ENCODE data around the gene SIRT3. TPM values are rescaled to one million over a fixed set of nuclear protein-coding genes. Genes with fewer than 3 reads are reported as not detected.

The SIRT3 gene
- total and polyA plus RNA-seq, 2 of the 13 experiments (the other 11 are each of a cell fraction or from before 2014, with no cell fraction given) = 15.1 to 18.2 TPM

GRCh38 chr11:281486-282161 is 45.5 kb upstream of the SIRT3 start:
- intact Hi-C loops (cut with micrococcal nuclease; ENCODE audit: unreplicated experiment) (no loop called here), in situ Hi-C loops (cut with HindIII; ENCODE audit: extremely low pct_ligation_motif_present, low pct_unique_long_range_greater_than_20kb) (no loop called here)
- Histone ChIP-seq H4K20me1 (ENCODE audit: insufficient read depth, low read length) (no peaks in the 10 kb centered on the region), H3K9ac (ENCODE audit: insufficient read depth, low read depth, low read length) (no peak overlapping the region), H3K4me3 (replicated peaks in 1 of 3; ENCODE audit: insufficient read depth in 1 of 3, low read depth in 2 of 3, low read length in 3 of 3) (no peak overlapping the region), H3K27me3 (ENCODE audit: control insufficient read depth in 1 of 2, insufficient read depth in 2 of 2, low read length in 2 of 2) (peaks cover 7 to 83% of the 10 kb centered on the region in 2 experiments), H3K4me1 (ENCODE audit: insufficient read depth, low read length) (peaks cover 20% of the 10 kb centered on the region), H3K4me2 (ENCODE audit: low read depth, low read length) (no peak overlapping the region), H3K79me2 (ENCODE audit: insufficient read depth, low read length) (no peaks in the 10 kb centered on the region), H2AFZ (ENCODE audit: low read length) (no peak overlapping the region), H3K36me3 (replicated peaks in 1 of 2; ENCODE audit: control insufficient read depth in 1 of 2, insufficient read depth in 2 of 2, low read length in 2 of 2) (no peaks in the 10 kb centered on the region), H3K27ac (ENCODE audit: extremely low read length, insufficient read depth, low read length) (no peak overlapping the region), H3K9me3 (ENCODE audit: low read length) (no peaks in the 10 kb centered on the region)
- no peak for FAIRE-seq
- ChIA-PET POLR2A (no interaction called here), CTCF (ENCODE audit: low intra/inter-chr PET ratio, low total read pairs) (no interaction called here)
- BruUV-seq (replicated peaks) = no TSS peak
- 72% methylated on average over 20 of the region's 26 CpGs for WGBS (ENCODE audit: low lambda C conversion rate)
- no peak for ATAC-seq
- no peak for DNase-seq (ENCODE audit: low spot score)
- TF ChIP-seq ZNF746 (CRISPR knock-in tag; IDR thresholded peaks at IDR 0.05) (no peak), GATA4 (IDR thresholded peaks at IDR 0.05; ENCODE audit: borderline replicate concordance, low read depth) (no peak), KAT2B (IDR thresholded peaks at IDR 0.05; ENCODE audit: borderline replicate concordance, low read depth, low read length) (no peak), ZNF260 (CRISPR knock-in tag; IDR thresholded peaks at IDR 0.05; ENCODE audit: borderline replicate concordance, low read depth) (no peak), ZNF891 (CRISPR knock-in tag; IDR thresholded peaks at IDR 0.05) (no peak), PPARG (CRISPR knock-in tag; conservative IDR thresholded peaks at IDR 0.05) (no peak), ZBTB43 (CRISPR knock-in tag; conservative IDR thresholded peaks at IDR 0.05) (no peak), ZNF275 (CRISPR knock-in tag; IDR thresholded peaks at IDR 0.05; ENCODE audit: borderline replicate concordance) (no peak)
- TF ChIP-seq, protein P1, sequence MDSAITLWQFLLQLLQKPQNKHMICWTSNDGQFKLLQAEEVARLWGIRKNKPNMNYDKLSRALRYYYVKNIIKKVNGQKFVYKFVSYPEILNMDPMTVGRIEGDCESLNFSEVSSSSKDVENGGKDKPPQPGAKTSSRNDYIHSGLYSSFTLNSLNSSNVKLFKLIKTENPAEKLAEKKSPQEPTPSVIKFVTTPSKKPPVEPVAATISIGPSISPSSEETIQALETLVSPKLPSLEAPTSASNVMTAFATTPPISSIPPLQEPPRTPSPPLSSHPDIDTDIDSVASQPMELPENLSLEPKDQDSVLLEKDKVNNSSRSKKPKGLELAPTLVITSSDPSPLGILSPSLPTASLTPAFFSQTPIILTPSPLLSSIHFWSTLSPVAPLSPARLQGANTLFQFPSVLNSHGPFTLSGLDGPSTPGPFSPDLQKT (CRISPR knock-in tag; IDR thresholded peaks at IDR 0.05; ENCODE audit: borderline replicate concordance) = no peak
- TF ChIP-seq, protein P2, sequence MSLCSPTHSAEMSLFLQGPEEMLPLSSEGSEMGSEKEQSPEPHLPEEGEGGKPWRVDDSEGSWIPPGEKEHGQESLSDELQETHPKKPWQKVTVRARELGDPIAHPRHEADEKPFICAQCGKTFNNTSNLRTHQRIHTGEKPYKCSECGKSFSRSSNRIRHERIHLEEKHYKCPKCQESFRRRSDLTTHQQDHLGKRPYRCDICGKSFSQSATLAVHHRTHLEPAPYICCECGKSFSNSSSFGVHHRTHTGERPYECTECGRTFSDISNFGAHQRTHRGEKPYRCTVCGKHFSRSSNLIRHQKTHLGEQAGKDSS (CRISPR knock-in tag; IDR thresholded peaks at IDR 0.05; ENCODE audit: borderline replicate concordance, low read depth) = no peak
- TF ChIP-seq, protein P3, sequence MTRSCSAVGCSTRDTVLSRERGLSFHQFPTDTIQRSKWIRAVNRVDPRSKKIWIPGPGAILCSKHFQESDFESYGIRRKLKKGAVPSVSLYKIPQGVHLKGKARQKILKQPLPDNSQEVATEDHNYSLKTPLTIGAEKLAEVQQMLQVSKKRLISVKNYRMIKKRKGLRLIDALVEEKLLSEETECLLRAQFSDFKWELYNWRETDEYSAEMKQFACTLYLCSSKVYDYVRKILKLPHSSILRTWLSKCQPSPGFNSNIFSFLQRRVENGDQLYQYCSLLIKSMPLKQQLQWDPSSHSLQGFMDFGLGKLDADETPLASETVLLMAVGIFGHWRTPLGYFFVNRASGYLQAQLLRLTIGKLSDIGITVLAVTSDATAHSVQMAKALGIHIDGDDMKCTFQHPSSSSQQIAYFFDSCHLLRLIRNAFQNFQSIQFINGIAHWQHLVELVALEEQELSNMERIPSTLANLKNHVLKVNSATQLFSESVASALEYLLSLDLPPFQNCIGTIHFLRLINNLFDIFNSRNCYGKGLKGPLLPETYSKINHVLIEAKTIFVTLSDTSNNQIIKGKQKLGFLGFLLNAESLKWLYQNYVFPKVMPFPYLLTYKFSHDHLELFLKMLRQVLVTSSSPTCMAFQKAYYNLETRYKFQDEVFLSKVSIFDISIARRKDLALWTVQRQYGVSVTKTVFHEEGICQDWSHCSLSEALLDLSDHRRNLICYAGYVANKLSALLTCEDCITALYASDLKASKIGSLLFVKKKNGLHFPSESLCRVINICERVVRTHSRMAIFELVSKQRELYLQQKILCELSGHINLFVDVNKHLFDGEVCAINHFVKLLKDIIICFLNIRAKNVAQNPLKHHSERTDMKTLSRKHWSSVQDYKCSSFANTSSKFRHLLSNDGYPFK (CRISPR knock-in tag; IDR thresholded peaks at IDR 0.05; ENCODE audit: borderline replicate concordance) = no peak
